ENCODE measurements around the gene TNNI3K.

The TNNI3K gene

DNA sequence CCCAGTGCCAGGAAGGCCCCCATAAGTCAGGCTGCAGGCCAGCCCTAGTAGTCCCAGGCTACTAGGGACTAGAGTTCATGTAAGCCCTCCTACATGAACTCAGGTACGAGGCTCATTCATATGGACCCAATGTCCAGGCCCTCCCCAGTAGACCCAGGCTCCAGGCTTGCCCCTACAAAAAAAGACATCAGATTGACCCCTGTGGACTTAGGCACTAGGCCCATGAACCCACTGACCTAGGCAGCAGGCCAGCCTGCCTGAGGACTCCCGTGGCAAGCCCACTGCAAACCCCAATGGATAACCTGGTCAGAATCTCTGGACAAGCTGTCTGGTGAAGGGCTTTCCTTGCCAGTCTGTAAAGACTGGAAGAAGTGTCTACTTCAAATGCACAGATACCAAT is 51.2 kb downstream of the TNNI3K start:
- no peak for DNase-seq

DNA sequence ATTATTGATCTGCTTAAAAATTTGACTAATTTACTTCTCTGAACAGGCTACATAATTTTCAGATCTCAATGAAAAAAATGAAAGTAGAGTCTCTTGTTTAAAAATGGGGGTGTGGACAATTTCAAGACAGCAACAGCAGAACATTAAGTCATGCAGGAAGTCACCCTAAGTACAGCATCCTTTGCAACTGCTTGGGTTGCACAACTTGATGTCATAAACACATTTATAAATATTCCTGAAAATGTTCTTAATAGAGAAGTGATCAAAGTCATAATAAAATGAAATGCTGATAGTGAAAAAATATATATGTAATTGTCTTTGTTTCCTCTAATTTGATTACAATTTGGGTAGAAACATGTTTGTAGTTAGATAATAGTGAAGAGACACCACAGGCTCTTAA is 79.3 kb downstream of the TNNI3K start:
- DNase-seq, result no peak

DNA sequence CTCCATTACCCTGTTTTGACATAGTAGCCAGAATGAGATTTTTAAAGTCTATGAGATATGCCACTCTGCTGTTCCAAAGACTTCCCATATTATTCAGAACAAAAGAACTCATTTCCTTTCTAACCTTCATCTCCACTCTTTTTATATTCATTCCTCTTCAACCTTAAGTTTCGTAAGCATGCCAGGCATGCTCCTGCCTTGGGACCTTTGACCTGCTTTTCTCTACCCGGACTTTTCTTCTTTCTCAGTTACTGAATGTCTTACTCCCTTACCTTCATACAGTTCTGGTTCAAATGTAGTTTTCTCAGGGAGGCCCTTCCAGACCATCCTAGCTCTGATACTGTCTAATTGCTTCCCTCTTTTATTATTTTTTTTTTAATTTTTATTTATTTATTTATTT is 81.1 kb downstream of the TNNI3K start:
- no peak for DNase-seq

DNA sequence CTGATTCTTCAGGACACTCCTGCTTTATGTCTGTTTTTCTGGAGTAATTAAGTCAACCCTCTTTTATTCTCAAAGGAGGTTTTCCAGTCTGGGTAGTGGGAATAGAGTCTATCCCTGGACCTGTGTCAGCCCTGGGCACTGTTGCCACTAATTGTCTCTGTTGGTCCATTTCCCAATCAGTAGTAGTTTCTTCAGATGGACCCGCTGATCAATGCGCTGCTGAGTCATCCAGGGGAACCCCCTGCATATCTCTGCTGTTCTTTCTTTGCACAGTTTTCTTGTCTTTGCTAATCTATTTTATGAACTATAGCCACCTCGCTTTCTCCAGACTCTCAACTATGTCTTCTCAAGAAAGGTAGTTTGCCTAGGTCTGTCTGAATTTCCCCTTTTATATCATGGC is 82.5 kb downstream of the TNNI3K start:
- DNase-seq, result no peak

DNA sequence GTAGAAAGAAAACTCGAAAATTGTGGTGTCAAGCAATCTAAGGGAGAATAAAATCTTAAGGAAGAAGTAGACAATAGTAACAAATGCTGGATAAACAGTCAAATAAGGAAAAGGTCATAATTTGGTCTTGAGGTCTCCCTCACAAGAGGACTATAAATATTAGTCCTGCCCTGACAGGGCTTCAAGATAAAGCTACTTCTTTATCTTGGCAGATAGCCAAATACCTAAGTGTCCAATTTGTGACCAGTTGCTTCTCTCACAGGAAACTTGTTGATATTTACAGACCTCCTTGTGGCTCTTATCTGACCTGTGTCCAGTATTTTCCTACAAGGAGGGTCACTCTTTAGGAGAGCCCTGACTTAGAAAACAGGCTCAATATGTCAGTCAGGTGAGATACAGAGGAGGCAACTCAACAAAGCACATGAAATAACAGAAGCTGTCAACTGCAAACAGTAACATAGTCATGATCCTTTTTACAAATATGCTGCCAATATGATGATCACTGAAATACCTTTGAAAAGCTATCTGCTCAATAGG is 88.8 kb downstream of the TNNI3K start:
- DNase-seq, result no peak

DNA sequence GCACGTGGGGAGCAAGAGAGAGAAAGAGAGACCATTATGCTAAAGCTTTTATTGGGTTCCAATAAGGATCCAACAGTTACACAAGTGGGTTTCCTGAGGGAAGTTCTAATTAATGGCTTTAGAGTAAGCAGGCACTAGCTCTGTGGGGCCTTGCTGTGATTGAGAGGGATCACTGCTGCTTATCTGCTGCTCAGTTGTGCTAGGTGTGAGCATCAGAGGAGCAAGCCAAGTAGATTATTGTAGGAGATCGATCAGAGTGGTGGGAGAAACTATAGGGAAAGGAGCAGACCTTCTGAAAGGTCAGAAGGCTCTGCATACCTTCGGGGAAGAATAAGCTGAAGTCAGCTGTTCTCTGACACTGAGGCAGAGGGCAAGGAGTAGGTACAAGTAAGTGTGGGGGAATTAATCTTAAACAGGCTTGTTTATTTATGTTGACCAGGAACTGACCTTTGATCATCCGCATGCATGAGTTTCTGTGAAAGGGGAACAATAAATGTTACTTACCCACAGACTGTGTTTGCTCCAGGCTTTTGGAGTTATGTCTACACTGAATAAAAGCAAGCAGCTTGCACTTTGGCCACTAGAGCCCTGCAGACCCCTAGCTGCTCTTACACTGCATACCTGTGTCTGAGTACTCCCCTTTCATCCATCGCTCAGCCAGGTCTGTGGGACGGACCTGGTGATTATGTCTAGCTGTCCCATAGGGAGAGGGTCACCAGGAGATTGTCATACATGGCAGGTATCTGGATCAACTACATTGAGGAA is 89.7 kb downstream of the TNNI3K start:
- no peak for DNase-seq

DNA sequence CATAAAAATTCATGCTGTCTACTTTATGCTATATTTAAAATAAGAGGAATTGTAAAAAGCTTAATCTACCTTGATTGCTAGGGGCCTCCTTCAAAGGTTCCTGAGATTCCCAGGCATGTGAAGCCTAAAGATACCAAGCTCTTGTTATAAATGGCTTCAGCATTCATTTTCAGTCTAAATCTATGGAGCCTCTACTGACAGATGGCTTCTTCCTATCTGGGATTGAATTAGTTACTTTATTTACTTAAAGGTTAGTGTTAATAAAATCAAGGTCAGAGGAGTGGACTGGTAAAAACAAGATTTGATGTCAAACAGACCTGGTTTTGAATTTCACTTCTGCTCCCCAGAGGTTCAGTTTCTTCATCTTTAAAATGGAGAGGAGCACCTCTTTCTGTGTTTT is 93.7 kb downstream of the TNNI3K start:
- no peak for DNase-seq

DNA sequence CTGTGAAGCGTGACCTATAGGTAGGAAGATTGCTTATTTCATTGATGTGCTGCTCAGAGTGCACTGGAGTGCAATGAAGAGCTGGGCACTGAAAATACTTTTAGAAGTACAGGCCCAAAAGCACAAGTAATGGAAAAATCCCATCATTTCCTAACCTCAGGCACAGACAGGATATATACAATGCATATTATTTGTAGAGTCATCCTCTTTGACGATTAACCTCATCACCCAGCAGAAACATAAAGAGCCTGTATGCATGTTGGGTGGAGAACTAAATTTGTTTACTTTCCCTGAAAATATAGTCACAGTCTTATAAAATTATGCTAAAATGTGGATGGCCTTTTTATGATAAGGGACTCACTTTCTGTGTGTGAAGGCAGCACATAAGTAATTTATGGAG is 98.1 kb downstream of the TNNI3K start:
- DNase-seq, result no peak

DNA sequence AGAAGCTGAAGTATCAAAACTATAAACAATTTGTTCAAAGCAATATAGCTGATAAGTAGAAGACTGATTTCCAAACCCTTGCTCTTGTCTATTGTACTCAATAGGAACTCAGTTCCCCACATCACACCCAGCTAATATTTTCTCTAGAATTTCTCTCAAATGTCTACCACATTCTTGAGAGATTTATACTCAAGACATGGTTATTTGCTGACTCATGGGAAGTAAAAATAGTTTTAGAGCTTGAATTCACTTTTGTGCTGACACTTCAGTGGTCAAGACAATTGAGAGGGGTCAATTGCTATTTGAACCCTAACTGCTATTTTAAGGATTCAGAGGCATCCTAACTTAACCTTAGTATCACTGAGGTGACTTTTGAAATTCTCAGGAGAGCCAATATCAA is 99.0 kb downstream of the TNNI3K start:
- peak; percentile 33 for DNase-seq

DNA sequence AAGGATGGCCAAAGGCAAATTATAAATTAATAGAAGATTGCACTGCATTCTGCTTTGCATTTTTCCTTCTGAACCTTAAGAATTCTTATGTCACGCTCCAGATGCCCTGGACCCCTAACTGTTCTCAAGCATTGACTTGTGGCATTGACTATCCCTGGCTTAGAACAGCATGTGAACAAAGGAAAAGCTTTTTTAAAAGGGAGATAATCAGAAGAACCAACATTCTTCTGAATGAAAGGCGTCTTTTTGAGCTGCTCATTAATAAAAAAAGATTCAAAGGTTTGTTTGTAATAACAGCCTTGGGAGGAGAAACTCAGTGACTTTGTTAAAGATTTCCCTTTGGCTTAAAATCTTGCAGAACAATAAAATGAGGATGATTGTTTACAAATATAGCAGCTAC is 105.5 kb downstream of the TNNI3K start:
- no peak for DNase-seq

DNA sequence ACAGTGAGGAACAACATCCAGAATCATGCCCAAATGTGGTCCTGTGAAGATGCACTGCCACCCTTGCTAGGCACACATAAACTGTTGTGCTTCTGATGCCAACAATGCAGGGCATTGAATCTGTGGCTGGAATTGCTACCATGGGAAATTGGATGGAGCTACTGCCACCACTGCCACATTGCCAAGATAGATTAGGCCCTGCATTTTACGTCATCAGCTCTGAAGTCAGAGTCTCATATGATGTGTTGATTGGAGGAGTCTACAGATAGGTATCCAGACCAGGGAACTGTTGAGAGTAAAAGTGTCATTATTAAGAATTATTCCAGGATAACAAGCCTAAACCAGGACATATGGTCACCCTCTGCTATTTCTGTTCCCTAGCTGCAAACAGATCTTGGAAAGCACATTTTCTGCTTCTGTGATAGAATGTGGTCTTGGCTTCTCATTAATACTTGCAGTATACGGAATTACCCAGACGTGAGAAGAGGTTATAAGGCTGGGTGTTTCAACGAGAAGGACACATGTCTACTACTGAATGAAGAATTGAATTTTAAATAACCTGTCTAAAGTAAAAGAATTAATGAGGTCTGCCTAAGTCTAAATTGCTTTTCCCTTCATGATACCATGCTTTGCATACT is 106.6 kb downstream of the TNNI3K start:
- DNase-seq, result no peak

DNA sequence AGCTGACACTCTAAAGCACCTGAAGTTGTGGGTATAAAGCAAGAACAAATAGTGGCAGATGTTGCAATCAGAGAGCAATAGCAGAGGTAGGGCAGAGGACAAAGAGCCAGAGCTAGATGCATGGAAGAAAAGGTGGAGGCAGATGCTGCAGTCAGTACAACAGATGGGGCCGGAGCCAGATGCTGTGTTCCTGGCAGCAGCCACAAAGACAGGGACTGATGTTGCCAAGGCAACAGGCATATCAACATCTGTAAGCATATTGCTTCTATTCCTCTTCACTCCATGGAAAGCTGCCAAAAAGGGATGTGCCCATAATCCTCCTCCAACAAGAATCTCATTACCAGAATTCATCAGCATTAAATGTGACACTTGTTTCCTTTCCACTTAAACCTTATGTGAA is 108.0 kb downstream of the TNNI3K start:
- peak; percentile 9 for DNase-seq

DNA sequence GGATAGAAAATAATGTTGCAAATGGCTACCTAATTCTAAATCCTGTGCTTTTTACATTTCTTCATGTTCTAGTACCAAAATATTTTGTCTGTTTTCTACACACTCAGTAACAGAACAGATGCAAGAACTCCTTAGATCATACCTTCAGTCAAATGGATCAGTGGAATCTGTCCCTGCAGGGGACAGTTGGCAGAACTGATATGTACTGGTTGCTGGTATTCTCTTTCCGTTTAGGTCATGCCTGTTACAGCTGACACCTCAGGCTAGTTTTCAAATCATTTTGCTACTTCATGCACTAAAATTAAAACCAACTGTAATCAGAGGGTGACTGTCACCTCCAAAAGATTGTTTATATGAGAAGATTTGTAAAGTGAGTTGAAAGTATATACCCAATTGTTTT is 109.2 kb downstream of the TNNI3K start:
- DNase-seq, result no peak

DNA sequence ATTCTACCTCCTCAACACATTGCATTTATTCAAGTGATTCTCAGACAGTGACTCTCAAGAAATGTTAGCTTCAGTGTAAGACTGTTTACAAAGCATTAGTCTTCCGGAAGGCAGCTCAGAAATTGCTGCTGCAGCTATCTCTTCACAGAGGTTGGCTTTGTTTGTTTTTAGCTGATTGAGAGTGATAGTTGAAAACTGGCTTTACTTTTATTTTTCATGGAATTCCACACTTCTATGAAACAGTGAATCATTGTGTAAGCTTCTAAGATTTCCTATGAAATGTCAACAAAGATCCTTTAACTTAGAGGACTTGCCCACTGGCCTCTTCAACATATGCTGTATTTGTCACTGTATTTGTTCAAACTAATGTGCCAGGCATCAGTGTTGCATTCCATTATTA is 121.3 kb downstream of the TNNI3K start:
- no peak for DNase-seq

DNA sequence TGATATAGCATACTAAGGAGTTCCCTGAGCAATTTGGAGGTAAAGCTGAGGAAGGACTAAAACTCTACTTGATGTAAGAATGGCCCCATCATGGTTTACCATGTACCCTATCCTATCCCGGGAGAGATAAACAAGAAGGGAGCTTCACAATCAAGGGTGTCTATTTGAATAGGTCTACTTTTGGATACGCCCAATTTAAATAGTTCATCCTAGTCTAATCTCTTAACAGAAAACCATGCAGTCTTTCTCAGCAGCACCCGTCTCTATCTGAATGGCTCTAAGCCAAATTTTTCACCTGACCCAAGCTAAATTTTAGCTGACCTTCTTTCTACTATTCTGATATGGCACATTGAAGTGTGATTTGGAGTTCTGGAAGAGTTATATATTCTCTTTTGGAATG is 122.0 kb downstream of the TNNI3K start:
- no peak for DNase-seq

DNA sequence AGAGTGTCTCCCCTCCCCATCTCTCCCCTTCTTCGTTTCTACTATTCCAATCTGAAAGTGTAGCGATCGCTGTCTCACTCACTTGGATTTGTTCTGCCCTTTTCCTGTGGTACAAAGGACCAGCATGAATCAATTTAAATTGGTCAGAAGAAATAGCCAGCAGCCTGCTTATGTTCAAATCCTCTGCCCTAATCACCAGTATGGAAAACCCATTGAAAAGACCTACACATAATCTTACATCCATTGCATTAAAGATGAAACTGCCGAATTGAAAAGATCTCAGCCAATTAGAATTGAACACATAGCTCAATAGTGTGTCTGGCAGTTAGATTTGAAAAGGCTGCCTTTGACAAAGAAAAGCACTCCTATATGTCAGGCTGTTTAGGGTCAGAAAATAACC is 122.6 kb downstream of the TNNI3K start:
- DNase-seq, result no peak

DNA sequence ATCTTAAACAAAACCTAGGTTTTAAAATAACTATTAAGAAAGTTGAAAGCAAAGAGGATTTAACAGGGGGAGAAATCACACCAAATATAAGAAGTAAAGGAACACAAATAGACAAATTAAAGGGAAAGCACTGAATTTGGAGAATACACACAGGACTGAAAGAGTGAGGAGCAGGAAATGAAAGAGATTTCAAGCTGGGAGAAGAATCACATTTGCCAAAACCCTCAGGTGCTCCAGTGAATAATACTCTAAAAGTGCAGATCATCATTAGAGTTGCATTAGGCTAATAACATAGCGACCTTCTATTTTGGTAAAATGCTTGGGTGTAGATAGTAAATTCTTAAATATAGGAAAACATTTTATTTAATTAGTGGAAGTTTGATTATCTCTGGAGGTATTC is 127.5 kb downstream of the TNNI3K start:
- DNase-seq, result no peak

DNA sequence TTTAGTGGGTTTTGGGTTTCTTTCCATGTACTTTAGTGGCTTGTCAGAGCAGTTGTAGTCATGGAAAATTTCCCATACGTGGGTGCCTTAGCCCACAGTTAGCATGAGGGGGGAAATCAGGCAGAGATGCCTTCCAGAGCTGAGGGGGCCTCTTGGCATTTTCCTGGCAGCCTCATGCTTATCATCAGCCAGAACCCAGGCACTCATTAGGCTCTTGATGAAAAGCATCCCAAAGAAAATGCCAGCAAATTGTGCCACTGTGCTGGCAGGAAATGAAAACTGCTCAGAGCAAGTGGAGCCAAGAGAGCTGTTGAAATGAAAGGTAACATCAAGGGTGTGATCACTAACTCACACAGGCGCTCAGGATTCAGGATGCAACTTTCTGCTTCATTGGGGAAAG is 128.0 kb downstream of the TNNI3K start:
- DNase-seq, result no peak

DNA sequence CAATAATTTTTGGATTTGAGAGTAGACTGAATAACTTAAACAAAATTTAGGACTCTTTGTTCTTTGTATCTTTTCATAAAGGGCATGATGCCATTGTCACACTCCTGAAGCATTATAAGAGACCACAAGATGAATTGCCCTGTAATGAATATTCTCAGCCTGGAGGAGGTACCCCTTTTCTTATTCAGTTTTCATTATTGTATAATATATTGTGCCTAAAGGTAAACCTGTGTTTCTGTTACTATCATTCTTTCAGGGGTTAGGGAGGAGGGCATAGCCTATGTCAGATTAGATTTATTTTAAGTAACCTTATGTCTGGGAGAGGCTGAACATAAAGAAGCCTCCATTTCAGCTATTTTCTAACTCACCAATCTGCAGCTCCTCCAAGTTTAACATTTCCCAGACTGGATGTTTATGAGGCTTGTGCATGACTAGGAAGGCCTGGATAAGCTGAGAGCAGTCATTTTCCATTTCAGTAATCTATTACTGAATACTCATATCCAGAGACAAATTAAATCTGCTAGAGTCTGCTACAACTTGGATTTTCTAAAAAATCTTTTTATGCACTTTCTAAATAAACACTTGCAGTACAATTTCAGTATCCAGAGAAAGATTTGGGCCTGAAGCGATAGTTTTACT is 132.1 kb downstream of the TNNI3K start:
- DNase-seq, result no peak

DNA sequence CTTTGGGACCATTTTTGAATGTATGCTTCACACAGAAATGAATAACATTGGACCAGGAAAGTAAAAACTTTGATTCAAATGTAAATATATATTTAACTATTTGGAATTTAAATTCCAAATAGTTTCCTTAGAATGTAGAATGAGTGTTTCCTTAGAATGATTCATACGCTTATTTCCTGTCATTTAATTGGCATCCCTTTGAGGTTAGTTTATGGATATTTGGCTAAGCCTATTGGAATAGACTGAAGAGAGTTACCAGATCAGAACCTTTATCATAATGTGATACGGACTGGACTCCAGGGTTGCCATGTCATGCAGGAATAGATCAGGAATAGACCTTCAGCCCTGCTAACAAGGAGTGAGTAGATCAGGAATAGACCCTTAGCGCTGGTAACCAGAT is 133.1 kb downstream of the TNNI3K start:
- peak; percentile 55 for DNase-seq

DNA sequence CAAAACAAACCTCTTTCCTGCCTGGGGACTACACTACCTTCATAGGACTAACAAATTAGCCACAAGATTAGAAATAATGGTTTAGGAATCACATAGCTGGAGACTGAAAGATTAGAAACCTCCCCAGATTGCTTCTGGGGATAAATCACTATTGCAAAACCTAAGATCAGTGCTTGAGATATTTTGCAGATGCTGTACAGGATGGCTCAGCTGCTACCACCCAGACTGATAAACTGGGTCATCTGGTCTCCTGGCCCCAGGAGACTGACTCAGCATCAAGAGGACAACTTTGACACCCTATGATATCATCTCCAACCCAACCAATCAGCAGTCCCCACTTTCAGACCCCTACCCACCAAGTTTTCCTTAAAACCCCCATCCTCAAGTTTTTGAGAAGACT is 140.2 kb downstream of the TNNI3K start:
- DNase-seq, result peak; percentile 16

DNA sequence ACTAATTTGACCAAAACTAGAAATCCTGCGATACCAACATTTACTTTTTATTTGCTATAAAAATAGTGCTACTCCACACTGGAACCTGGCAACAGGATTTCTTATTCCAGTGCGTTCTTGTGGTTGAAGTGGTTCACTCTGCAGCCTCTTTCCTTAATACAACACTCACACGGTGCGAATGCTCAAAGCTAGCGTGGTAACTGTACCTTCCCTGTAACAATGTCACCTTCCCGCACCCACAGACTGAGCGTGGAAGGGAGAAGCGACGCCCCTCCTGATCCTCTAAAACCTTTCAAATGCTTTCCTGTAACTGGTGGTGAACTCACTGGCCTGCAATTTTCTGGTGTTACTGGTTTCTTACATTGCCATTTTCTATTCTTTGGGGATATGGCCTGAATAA is 145.1 kb downstream of the TNNI3K start:
- DNase-seq, result no peak

DNA sequence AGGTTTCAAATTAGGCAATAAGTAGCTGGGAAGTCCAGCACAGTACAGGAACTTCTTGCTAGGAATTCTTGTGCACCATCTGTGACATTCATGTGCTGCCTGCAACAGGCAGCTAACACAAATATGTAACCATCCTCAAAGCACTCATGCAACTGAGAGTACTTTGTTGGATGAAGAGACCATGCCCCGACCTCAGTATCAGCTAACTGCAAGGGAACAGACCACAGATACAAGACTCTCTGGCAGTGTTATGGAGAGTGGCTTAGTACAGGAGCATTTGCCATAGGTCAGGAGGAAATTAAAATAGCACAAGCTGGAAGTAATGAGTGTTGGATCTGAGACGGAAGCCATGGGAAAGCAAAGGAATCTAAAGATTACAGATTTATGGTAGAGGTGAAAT is 153.7 kb downstream of the TNNI3K start:
- no peak for DNase-seq

DNA sequence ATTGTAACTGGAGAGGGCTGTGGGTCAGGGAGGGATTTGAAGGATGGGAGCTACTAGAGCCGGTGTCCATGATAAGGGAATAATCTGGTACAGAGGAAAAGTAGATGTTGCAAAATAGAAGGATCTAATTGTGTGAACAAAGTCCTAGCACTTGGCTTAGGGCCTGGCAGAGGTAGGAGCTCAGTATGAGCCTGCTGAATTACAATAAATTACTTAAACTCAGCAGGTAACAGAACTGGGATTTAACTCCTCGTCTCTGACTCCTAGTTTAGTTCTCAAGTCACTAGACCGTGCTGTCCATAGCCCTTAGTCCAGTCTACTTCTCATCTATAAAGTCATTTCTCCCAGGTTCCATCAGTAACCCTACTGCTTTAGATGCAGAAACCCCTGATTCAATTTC is 157.0 kb downstream of the TNNI3K start:
- DNase-seq, result no peak
